Kidney epithelial cell (primary cell): ENCODE measurements around the gene RFC4. TPM values are rescaled to one million over a fixed set of nuclear protein-coding genes. Genes with fewer than 3 reads are reported as not detected.

Experiments used
- DNase-seq: peaks from one replicate; pipeline ENCODE4 v3.0.0-alpha.2; 2010; ENCODE audit warnings: low read depth
- H3K27me3 ChIP-seq: 2 replicates; pipeline ENCODE4 v1.6.0; 2011; ENCODE audit warnings: low read length; ENCODE audit not compliant: control insufficient read depth, insufficient read depth
- H3K36me3 ChIP-seq: 2 replicates; pipeline ENCODE4 v1.5.1; 2011; ENCODE audit warnings: low read length; ENCODE audit not compliant: control insufficient read depth, insufficient read depth
- H3K4me3 ChIP-seq: 2 replicates; pipeline ENCODE4 v1.5.1; 2011; ENCODE audit warnings: low read depth, mild to moderate bottlenecking, control low read depth, low read length
- CTCF ChIP-seq: IDR thresholded peaks from 2 replicates; pipeline ENCODE4 v1.5.1; 2011; ENCODE audit warnings: mild to moderate bottlenecking, moderate library complexity, low read length, control low read depth, inconsistent platforms; ENCODE audit not compliant: insufficient read depth, poor library complexity, severe bottlenecking
- total RNA-seq: library from RNA; depleted of rRNA; stranded (reverse); fragments of >200 nt; gene quantifications from 2 replicates; pipeline ENCODE4 v1.2.3, GENCODE V29; 2015

RFC4 gene
- total RNA-seq, 1 donor from 2014 or later, result 35.0 TPM

GRCh38 chr3:186790261-186790981 is 15.9 kb downstream of the RFC4 start:
- Histone ChIP-seq H3K36me3 (no peaks in the 10 kb centered on the region), H3K4me3 (no peak overlapping the region), H3K27me3 (no peaks in the 10 kb centered on the region)
- TF ChIP-seq CTCF, result no peak
- DNase-seq, result no peak

- no peaks in the 10 kb centered on the region for H3K27me3 ChIP-seq
- no peak for TF ChIP-seq CTCF
- DNase-seq, result no peak
- no peak overlapping the region for H3K4me3 ChIP-seq
- no peaks in the 10 kb centered on the region for H3K36me3 ChIP-seq
Measured at GRCh38 chr3:186789554-186790260, 16.6 kb downstream of the RFC4 start.

- no peaks in the 10 kb centered on the region for H3K27me3 ChIP-seq
- TF ChIP-seq CTCF, result no peak
- no peak for DNase-seq
- peaks cover 2% of the 10 kb centered on the region for H3K36me3 ChIP-seq
- H3K4me3 ChIP-seq, result no peak overlapping the region
Measured at GRCh38 chr3:186788482-186789370, 17.6 kb downstream of the RFC4 start.

GRCh38 chr3:186787642-186788481 is 18.4 kb downstream of the RFC4 start:
- no peak for DNase-seq
- H3K36me3 ChIP-seq, result peaks cover 2% of the 10 kb centered on the region

More at GRCh38 chr3:186787642-186788481, 18.4 kb downstream of the RFC4 start:
- no peak for TF ChIP-seq CTCF
- Histone ChIP-seq H3K27me3 (no peaks in the 10 kb centered on the region), H3K4me3 (no peak overlapping the region)
